ENCODE measurements around the gene NHSL1. TPM values are rescaled to one million over a fixed set of nuclear protein-coding genes. Genes with fewer than 3 reads are reported as not detected.

NHSL1 gene
- total RNA-seq, 1 donor from 2014 or later, result 23.4 TPM

- TF ChIP-seq, protein P1, sequence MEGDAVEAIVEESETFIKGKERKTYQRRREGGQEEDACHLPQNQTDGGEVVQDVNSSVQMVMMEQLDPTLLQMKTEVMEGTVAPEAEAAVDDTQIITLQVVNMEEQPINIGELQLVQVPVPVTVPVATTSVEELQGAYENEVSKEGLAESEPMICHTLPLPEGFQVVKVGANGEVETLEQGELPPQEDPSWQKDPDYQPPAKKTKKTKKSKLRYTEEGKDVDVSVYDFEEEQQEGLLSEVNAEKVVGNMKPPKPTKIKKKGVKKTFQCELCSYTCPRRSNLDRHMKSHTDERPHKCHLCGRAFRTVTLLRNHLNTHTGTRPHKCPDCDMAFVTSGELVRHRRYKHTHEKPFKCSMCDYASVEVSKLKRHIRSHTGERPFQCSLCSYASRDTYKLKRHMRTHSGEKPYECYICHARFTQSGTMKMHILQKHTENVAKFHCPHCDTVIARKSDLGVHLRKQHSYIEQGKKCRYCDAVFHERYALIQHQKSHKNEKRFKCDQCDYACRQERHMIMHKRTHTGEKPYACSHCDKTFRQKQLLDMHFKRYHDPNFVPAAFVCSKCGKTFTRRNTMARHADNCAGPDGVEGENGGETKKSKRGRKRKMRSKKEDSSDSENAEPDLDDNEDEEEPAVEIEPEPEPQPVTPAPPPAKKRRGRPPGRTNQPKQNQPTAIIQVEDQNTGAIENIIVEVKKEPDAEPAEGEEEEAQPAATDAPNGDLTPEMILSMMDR (IDR thresholded peaks at IDR 0.05), result no peak
Observed at GRCh38 chr6:138503881-138504680, 4.8 kb upstream of the NHSL1 start.

DNA sequence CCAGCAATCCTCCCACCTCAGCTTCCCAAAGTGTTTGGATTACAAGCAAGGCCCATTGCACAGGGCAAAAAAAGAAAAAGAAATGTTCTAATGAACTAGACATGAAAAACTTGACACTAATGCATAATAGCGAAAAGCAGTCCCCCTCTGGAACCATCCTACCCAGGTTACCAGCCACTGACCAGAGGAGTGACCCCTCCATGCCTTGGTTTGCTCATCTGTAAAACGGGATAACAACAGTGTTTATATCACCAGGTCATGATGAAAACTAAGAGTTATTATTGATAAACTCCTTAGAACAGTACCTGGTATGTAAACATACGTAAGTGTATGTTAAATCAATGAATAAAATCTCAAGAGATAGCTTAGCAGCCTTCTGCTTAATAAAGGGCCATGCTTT is 3.3 kb upstream of the NHSL1 start:
- TF ChIP-seq, protein P1 (IDR thresholded peaks at IDR 0.05), result no peak
- Mint-ChIP-seq H3K36me3 (ENCODE audit: low read depth) (no peaks in the 10 kb centered on the region), H3K27me3 (ENCODE audit: low read depth) (no peaks in the 10 kb centered on the region), H3K4me1 (ENCODE audit: low read depth) (peaks cover 31% of the 10 kb centered on the region), H3K27ac (ENCODE audit: unreplicated experiment) (no peak overlapping the region), H3K4me3 (ENCODE audit: unreplicated experiment) (no peak overlapping the region), H3K9me3 (ENCODE audit: low read depth) (no peaks in the 10 kb centered on the region)
- no peak for DNase-seq (ENCODE audit: low spot score)

More at GRCh38 chr6:138503881-138504680, 4.8 kb upstream of the NHSL1 start:
- no peaks in the 10 kb centered on the region for H3K36me3 Mint-ChIP-seq (ENCODE audit: low read depth)
- H3K4me3 Mint-ChIP-seq (ENCODE audit: unreplicated experiment), result no peak overlapping the region
- H3K9me3 Mint-ChIP-seq (ENCODE audit: low read depth), result no peaks in the 10 kb centered on the region
- H3K27ac Mint-ChIP-seq (ENCODE audit: unreplicated experiment), result no peak overlapping the region
- peaks cover 17% of the 10 kb centered on the region for H3K4me1 Mint-ChIP-seq (ENCODE audit: low read depth)
- DNase-seq (ENCODE audit: low spot score), result no peak
- H3K27me3 Mint-ChIP-seq (ENCODE audit: low read depth), result no peaks in the 10 kb centered on the region

- Mint-ChIP-seq H3K27ac (ENCODE audit: unreplicated experiment) (no peak overlapping the region), H3K9me3 (ENCODE audit: low read depth) (no peaks in the 10 kb centered on the region), H3K4me1 (ENCODE audit: low read depth) (peaks cover 31% of the 10 kb centered on the region), H3K36me3 (ENCODE audit: low read depth) (no peaks in the 10 kb centered on the region), H3K27me3 (ENCODE audit: low read depth) (no peaks in the 10 kb centered on the region), H3K4me3 (ENCODE audit: unreplicated experiment) (no peak overlapping the region)
- no peak for DNase-seq (ENCODE audit: low spot score)
- TF ChIP-seq, protein P1 (IDR thresholded peaks at IDR 0.05), result no peak
Observed at GRCh38 chr6:138500867-138501446, 1.7 kb upstream of the NHSL1 start.

- Mint-ChIP-seq H3K4me1 (ENCODE audit: low read depth) (peaks cover 31% of the 10 kb centered on the region), H3K27ac (ENCODE audit: unreplicated experiment) (no peak overlapping the region), H3K4me3 (ENCODE audit: unreplicated experiment) (no peak overlapping the region), H3K36me3 (ENCODE audit: low read depth) (no peaks in the 10 kb centered on the region), H3K9me3 (ENCODE audit: low read depth) (no peaks in the 10 kb centered on the region), H3K27me3 (ENCODE audit: low read depth) (no peaks in the 10 kb centered on the region)
- DNase-seq (ENCODE audit: low spot score), result no peak
- TF ChIP-seq, protein P1 (IDR thresholded peaks at IDR 0.05), result no peak
Observed at GRCh38 chr6:138500045-138500665, 861 bp upstream of the NHSL1 start.

DNA sequence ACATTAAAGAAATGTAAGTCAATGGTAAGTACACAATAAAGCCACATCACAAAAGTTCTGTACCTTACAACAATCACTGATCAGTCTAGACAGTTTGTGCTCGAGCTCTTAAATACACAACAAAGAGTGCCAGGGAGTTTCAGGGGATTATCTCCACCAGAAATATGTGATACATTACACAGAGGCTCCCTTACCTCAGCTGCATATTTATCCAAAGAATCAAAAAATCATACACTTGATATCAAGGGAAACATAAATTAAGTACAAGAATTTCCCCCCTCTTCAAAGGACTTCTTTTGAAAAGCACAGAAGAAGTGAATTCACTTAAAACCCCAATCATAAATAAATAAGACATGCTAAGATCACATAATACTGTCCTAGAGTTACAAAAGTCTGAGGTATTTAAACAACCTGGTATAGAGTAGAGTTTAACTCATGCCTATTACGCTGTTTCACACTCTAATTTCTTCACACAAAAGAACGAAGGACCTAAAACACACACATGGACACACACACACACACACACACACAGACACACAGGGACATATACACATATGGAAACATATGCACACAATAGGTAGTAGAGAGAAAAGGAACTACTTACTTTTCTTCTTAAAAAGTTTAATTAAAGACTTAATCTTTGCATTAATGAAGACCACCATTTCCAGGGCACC is 528 bp downstream of the NHSL1 start:
- Mint-ChIP-seq H3K4me1 (ENCODE audit: low read depth) (peaks cover 37% of the 10 kb centered on the region), H3K27ac (ENCODE audit: unreplicated experiment) (no peak overlapping the region), H3K27me3 (ENCODE audit: low read depth) (no peaks in the 10 kb centered on the region), H3K9me3 (ENCODE audit: low read depth) (no peaks in the 10 kb centered on the region), H3K4me3 (ENCODE audit: unreplicated experiment) (no peak overlapping the region), H3K36me3 (ENCODE audit: low read depth) (no peaks in the 10 kb centered on the region)
- DNase-seq (ENCODE audit: low spot score), result no peak
- TF ChIP-seq, protein P1 (IDR thresholded peaks at IDR 0.05), result no peak

Measured in chondrocyte (in vitro differentiated cells).